Activated naive CD4-positive, alpha-beta T cell treated with Interleukin-2 at 50 U/mL for 16 hours (primary cell): ENCODE data around the gene FAAP20.

Experiments
- DNase-seq: peaks from one replicate; pipeline ENCODE4 v3.0.0-alpha.2; 2020

FAAP20 gene

DNA sequence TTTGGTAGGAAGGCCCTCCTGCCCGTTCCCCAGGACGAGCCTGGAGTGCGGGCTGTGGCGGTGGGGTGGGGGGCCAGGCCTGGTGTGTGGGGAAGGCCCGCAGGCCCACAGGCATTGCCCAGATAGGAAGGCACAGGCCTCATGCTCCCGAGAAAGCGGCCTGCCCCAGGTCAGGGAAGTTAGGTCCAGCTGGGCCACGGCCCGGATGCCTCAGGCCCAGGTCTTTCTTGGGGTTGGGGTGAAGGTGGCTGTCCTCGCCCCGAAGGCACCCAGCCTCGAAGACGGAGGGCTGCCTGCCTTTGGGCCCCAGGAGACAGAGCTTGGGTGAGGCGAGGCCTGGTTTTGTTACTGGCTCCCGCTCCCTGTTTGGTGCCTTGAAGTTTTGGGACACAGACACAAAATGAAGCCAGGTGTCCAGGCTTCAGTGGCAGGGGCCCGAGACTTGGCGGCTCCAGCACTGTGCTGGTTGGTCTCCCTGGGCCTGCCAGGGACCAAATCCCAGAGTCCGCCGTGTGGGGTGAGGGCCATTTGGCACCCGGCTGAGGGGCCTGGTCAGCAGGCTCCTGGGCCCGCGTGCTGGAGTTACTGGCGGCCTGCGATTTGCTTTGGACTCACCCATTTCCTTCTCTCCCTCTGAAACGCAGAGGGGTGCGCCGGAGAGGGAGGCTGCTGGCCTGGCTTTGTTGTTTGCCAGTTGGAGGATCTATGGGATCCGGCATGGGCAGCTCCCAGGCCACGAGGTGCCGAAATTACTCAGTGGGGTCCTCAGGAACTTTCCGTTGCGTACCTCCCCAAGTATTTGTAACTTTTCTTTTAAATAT lies 35.5 kb upstream of the FAAP20 start:
- no peak for DNase-seq

DNA sequence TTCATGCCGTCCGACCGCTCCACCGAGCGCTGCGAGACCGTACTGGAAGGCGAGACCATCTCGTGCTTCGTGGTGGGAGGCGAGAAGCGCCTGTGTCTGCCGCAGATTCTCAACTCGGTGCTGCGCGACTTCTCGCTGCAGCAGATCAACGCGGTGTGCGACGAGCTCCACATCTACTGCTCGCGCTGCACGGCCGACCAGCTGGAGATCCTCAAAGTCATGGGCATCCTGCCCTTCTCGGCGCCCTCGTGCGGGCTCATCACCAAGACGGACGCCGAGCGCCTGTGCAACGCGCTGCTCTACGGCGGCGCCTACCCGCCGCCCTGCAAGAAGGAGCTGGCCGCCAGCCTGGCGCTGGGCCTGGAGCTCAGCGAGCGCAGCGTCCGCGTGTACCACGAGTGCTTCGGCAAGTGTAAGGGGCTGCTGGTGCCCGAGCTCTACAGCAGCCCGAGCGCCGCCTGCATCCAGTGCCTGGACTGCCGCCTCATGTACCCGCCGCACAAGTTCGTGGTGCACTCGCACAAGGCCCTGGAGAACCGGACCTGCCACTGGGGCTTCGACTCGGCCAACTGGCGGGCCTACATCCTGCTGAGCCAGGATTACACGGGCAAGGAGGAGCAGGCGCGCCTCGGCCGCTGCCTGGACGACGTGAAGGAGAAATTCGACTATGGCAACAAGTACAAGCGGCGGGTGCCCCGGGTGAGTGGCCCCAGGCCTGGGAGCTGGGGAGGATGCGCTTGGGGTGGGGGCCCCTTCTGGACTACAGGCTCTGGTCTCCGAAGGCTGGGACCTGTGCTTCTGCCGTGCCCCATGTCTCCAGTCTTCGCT lies 34.7 kb upstream of the FAAP20 start:
- DNase-seq = peak; percentile 60

DNA sequence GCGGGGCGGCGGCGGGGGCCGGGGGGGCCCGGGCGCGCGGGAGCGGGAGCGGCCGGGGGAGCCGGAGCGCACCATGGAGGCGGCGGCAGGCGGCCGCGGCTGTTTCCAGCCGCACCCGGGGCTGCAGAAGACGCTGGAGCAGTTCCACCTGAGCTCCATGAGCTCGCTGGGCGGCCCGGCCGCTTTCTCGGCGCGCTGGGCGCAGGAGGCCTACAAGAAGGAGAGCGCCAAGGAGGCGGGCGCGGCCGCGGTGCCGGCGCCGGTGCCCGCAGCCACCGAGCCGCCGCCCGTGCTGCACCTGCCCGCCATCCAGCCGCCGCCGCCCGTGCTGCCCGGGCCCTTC lies 34.1 kb upstream of the FAAP20 start:
- no peak for DNase-seq

DNA sequence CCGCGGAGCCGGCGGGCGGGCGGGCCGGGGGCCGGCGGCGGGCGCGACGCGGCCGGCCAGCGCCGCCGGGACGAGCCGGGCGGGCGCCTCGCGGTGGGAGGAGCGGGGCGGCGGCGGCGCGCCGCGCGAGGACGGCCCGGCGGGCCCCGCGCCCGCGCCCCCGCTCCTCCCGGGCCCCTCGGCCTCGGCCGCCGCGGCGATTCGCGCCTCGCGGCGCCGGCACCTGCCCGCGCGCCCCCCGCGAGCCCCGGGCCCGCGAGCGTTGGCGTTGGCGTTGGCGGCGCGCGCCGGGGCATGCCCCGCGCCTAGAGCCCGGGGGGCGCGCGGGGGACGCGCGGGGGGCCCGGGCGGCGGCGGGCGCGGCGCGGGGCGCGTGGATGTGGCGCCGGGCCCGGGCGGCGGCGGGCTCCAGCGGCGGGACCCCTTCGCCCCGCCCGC lies 33.6 kb upstream of the FAAP20 start, which contains the start of gene SKI:
Gene SKI (plus strand): TSS at position 163 of the 438 bp plus-strand sequence. CDS start 448 bp downstream, outside the sequence.
- no peak for DNase-seq

DNA sequence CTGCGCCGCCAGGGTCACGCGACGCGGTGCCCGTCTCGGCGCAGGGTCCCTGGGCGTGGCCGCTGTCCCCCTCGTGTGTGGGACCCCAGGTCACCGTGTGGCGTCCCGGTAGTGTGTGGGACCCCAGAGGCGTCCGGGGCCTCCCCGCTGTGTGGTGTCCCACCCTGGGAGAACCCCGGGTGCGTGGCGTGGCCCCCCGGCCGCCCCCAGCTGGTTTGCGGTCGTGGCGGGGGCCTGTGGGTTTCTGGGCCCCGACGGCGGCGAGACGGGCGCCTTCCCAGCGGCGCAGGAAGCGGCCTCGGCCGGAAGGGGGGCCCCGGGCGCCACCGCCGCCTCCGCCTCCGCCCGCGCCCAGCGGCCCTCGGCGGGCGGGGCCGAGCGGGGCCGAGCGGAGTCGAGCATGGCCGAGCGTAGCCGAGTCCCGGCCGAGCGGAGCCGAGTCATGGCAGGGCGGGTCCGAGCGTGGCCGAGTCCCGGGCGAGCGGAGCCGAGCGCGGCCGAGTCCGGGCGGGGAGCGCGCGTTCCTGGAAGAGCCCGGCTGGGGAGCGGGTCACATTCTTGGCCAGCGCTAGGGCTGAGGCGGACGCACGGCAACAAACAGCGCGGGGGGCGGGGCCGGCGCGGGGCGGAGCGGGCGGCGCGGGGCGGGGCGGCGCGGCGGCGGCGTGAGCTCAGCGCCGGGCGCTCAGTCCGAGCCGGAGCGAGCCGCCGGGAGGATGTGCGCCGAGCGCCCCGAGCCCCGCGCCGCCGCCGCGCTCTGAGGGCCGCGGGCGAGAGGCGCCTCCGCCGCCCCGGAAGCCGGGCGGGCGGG lies 33.0 kb upstream of the FAAP20 start:
- peak; percentile 93 for DNase-seq

DNA sequence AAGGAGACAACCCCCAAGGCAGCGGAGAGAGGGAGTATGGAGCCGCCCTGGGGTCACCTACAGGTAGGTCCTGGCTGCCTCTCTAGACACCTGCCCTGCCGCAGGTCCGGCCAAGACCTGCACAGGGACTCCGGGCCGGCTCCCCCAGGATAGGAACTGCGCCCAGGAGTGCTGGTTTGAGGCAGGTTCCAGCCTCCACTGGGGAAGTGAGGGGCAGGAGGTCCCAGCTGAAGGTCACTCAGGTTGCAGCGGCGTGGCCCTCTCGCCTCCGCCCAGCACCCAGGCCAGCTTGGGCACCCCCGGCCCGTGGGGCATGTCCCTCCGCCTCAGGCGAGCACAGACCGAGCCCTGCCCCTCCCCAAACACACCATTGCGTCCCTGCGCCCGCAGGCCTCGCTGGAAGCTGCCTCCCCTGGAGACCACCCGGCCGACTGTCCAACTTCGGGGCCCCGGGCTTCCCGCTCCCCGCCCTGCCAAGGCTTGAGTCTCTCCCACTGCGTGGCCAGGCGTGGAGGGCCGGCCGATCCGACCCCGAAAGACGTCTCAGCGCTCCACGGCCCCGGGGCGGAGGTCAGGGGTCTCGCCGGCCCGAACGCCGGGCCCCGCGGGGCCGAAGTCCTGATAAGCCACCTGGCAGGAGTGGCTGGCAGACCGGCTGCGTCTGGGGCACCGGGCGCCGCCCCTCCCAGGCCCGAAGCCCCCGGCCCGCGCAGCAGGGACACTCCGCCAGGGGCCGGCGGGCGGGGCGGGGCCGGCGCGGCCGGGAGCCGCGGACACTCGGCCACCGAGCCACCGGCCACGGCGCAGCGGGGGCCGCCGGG lies 32.2 kb upstream of the FAAP20 start:
- no peak for DNase-seq

DNA sequence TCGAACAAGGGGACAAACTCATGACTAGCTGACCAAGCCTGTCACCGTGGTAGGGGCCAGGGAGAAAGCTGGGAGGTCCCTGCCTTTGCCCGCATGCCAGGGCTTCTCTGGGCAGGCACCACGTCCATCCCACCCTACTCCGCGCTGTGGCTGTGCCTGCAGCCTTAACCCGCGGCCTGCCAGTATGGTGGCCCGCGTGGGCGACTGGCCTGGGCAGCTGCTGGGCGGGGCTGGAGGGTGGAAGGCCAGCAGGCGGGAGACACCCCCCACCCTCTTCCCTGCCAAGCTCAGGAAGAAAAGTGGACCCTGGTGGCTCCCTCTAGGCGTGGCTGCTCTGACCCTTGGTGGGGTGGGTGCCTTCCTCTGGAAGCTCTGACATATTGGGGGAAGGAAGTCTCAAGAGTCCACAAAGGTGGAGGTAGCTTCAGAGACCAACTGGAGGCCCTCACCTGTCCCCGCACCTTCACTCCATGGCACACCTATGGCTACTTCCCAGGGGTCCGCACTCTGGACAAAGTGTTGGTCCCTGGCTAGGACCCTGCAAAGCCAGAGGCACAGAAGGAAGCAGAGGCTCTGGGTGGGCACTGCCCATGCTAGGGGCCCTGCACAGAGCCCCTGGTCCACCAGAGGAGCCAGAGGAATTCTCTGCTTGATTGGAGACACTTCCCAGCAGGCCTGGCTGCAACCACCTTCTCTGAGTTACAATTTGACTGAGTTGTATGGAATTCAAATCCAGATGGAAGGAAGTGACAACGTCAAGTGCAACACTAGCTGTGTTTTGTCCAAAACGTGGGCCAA lies 30.3 kb upstream of the FAAP20 start:
- DNase-seq = no peak

DNA sequence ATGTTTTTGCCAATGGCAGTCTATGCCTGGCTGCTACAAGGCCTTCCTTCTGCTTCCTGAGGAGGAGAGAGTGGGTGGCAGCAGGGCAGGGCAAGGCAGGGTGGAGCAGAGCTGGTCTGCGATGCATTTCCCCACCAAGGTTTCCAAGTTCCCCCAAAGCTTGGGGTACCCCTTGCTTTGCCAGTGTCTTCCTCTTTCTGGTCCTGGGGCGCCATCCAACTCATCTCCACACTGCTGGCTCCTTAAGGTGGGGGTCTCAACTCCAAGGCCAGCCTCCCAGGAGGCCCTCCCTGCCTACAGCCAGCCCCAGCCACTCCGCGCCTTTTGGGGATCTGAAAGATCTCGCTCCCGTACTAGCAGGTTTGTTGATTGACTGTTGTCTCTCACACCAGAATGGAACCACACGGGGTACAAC lies 29.6 kb upstream of the FAAP20 start:
- DNase-seq = no peak

DNA sequence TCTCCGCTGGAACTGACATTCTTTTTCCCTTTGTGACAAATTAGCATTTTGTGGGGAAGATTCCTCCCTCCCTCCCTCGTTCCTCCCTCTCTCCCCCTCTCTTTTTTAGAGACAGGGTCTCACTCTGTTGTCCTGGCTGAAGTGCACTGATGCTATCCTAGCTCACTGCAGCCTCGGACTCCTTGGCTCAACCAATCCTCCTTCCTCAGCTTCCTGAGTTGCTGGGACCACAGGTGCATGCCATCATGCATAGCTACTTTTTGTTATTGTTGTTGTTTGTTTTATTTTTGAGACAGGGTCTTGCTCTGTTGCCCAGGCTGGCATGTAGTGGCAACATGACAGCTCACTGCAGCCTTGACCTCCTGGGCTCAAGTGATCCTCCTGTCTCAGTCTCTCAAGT lies 26.7 kb upstream of the FAAP20 start:
- DNase-seq = no peak

DNA sequence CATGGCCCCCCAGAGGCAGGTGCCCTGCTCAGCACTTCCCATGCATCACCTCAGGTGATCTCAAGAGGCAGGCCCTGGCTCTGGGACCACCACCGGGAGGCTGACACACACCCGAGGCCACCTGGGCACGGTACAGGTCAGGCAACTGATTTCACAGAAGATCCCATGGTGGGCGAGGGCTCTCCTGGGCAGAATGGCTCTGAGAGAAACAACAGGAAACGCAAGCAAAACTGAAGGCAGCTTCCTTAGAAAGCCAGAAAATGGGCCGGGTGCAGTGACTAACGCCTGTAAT lies 22.1 kb upstream of the FAAP20 start:
- no peak for DNase-seq

DNA sequence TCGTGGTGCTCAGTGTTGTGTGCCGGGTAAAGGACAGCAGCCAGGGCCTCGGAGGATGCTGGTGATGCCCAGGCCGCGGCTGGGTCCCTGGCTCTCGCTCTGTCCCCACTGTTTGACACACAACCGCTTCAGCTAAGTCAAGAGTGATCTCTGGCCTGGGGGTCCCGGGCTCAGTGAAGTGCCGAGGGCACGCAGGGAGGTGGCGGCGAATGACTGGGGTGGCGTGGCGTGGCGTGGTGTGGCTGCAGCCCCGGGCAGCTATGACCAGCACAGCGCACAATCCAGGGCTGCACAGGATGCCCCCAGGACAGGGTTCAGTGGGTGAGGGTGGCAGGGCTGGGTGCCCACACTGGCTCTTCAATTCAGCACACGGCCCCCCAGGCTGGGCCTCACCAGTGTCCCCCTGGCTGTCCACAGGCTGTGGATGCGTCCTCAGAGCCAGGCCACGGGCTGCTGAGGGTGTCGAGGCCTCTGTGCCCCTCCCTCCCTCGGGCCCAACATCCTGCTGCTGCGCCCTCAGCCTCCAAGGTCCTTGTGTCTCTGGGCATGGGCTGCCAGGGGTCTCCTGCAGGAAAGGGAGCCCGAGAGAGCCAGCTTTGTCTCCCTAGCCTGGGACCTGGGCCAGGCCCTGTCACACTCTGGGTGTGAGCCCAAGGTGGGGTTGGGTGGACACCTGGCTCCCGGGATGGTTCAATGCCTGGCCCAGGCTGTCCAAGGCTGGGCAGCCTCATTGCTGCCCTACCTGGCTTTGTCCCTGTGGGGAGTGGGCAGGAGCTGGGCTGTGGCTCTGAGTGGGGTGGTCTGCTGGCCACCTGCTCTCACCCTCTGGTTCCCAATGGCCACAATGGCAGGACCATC lies 21.6 kb upstream of the FAAP20 start:
- DNase-seq = no peak

DNA sequence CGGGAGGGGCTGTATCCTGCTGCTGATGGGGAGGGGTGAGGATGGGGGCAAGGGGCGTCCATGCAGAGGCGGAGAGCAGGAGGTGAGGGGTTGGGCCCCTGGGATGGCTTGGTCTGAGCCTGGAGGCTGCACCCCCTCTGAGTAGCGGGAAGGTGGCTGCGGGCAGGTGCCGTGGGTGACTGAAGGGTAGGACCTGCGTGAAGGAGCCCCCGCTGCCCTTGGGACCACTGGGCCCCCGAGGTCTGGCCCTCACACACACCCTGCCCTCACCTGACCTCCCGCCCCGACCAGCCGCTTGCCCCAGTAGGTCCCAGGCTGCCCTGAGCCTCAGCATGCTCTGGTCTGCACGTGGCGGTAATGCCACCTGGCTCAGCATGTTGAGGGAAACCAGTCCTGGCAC lies 20.8 kb upstream of the FAAP20 start:
- DNase-seq = no peak

DNA sequence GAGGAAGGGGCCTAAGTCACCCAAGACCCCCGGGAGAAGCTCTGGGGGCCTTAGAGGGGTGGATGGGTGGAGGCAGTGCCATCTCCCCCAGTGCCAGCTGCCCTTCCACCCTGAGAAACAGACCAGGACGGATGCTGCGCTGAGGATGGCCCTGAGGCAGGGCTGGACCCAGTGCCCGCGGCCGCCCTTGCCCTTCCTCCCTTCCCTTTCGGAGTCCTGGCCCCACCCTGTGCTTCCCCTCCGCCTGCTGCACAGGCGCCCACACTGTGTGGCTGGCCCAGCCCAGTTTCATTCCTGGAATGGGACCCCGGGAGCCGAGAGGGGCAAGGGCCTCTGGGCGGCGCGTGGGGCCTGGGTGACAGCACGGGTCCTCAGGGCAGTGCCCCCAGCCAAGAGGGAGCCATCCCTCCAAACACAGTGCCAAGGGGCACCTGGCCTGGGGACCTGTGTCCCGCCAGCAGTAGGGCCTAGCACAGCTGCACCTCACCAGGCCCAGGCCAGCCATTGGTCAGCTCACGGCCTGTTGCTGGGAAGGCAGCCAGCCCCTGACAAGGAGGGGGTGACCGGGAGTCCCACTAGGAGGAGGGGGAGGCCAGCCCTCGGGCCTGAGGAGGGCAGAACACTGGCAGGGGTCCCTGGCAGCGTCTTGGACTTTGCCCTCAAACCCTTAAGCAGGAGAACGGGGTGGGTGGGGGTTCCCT lies 20.1 kb upstream of the FAAP20 start:
- DNase-seq = no peak

DNA sequence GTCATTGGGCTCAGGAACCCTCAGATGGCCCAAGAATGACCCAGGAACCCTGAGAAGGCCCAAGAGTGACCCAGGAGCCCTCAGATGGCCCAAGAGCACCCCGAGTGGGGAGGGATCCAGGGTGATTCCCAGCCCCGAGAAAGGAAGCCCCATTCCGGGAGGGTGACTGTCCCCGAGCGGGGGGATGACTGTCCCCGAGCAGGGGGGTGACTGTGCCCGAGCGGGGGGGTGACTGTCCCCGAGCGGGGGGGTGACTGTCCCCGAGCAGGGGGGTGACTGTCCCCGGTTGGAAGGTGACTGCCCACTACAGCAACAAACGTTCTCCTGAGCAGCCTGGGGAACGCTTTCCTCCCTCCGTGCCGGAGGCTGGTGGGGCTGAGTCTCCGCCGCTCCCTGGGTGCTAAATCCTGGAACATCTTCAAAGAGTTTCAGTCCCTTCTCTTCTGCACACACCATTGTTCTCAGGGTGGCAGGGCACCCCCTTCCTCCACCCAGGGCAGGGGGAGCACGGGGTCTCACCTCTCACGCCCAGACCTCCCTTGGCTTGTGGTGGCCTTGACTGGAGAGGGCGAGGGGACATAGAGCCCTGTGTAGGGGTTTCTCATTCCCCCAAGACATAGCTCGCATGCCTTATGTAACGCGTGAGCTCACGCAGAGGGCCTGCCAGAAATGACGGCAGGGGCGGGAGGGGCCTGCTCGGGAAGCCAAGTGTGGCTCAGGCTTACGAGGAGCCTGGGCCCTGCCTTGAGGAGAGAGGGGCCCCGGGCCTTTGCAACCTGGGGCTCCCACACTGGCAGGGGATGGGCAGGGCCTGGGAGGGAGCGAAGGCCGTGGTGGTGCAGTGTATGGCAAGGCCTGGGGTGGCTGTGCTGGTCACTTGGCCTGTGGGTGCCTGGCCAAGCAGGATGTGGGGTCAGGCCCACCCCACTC lies 19.3 kb upstream of the FAAP20 start:
- no peak for DNase-seq

DNA sequence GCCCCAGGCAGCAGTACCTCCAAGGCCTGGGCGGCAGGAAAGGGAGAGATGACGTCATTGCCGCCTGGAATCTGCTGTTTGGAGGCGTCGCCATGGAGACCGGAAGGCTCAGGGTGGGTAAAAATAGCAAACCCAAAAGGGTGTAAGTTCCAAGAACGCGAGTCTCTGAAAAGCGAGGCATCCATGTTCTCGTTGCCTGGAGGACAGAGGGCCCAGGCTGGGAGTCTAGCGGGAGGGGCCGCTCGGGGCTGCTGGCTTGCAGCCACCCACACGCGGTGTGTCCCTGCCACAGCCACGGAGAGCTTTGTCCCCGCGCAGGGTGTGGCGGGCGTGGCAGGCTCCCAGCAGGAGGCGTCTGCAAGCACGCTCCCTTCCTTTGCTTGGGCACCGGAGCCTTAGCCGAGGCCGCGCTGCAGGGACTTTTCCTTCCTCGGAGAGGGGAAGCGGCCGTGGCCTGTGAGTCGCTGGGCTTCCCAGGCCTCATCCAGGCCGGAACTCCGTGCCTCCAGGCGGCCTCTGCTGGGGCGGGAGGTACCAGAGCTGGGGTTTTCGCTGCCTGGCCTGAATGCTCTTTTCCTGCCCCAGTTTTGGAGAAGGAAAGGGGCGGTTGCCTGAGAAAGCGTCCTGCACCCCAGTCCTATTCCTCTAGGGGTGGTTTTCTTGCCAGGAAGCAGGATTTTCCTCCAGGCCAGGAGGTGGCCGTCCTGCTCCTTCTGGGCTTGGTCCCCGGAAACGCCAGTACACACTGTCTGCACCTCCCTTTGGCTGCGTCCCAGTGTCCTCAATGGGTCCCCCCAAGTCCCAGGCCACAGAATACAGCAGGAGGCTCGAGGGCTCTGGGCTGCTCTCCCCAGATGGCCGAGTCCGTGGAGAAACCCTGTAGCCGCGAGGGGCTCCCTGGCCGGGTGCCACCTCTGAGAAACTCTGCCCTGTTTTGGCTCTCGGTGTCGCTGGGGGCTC lies 18.2 kb upstream of the FAAP20 start:
- DNase-seq = peak; percentile 54

DNA sequence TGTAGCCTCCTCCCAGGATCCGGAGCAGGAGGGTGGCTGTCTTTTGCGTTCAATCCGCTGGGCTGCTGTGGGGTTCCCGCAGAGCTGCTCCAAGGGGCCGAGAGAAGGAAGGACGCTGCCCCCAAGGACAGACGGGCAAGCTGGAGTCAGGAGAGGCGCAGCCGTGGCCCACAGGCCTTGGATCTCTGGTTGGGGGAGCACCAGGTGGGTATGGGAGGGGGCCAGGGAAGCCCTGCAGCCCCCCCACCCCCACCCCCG lies 17.6 kb upstream of the FAAP20 start:
- no peak for DNase-seq

DNA sequence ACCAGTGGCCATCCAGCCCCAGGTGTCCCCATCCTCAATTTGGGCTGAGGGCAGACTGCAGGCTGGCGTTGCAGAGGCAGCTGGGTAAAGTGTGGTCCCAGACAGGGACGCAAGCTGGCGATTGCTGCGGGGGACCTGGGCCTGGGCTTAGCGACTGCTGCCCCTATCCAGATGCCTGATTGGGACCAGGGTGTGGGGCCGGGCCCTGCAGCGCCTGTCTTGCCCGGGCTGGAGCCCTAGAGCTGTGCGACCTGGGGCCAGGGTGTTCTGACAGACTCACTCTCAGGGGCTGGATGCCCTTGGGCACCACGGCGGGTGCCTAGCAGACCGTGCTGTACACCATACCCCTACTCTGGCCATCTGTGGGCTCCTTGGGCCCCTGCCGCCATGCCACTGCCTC lies 16.2 kb upstream of the FAAP20 start:
- no peak for DNase-seq

DNA sequence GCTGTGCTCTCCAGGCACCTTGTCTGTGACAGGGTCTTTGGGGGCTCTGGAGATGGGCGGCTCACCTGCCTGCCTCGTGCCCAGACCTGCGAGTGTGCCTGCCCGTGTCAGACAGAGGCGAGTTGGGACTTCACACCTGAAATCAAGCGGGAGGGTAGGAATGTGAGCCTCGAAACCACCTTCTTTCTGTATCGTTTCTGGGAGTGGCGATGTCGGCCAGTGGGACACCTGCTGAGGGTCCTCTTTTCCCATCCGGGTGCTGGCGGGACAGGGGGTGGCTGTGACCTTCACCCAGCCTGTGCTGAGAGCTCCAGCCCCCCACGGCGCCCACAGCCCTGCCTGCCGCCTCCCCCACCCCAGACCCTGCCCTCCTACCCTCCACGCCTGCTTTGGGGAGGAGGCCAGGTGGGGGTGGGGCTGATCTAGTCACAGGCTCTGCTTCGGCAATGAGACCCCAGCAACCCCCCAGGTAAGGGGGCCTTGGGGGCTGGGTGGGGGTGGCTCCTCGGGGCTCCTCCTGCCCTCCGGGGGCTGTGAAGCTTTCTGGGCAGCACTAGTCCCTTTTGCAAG lies 15.6 kb upstream of the FAAP20 start:
- no peak for DNase-seq
